ENCODE results near the gene B3GALT5.

DNA sequence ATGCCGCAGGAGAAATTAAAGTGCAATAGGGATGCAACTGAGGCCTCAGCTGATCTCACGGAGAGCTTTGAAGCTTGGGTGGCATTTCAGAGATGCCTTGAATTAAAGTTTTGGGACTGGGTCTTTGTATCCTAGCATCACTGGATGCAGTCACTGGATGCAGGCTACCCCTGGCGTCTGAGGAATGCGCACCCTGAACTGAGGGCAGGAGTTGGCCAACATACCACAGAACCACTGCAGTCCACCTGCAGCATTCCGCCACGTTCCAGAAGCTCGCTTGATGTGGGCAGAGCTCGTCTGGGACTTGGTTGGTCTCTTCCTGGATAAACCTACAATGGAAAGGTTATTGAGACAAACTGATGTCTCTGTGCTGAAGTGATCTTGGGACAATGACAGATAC, 98.1 kb downstream of the B3GALT5 start:
- TF ChIP-seq, protein P1, sequence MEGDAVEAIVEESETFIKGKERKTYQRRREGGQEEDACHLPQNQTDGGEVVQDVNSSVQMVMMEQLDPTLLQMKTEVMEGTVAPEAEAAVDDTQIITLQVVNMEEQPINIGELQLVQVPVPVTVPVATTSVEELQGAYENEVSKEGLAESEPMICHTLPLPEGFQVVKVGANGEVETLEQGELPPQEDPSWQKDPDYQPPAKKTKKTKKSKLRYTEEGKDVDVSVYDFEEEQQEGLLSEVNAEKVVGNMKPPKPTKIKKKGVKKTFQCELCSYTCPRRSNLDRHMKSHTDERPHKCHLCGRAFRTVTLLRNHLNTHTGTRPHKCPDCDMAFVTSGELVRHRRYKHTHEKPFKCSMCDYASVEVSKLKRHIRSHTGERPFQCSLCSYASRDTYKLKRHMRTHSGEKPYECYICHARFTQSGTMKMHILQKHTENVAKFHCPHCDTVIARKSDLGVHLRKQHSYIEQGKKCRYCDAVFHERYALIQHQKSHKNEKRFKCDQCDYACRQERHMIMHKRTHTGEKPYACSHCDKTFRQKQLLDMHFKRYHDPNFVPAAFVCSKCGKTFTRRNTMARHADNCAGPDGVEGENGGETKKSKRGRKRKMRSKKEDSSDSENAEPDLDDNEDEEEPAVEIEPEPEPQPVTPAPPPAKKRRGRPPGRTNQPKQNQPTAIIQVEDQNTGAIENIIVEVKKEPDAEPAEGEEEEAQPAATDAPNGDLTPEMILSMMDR (IDR thresholded peaks at IDR 0.05 in 8 of 11, conservative IDR thresholded peaks at IDR 0.05 in 3 of 11) = no peak
- no peak for TF ChIP-seq POLR2A (IDR thresholded peaks at IDR 0.05)
- TF ChIP-seq POLR2AphosphoS5 (IDR thresholded peaks at IDR 0.05) = no peak

Measured in spleen (tissue), 7 donors.